Endothelial cell of umbilical vein (primary cell): Measurements from ENCODE around the gene ST8SIA1. TPM values are rescaled to one million over a fixed set of nuclear protein-coding genes. Genes with fewer than 3 reads are reported as not detected.

ENCODE experiments used
- BruUV-seq: library from RNA; stranded (reverse); fragments of 400-500 nt; replicated peaks from 2 replicates; lab custom pipeline; 2021; lab: Mats Ljungman, UMichigan
- CTCF ChIA-PET: fragments of 300-600, 350-600 bp; sonication (Branson Sonifier 250); formaldehyde crosslinking; loops from one replicate; lab custom pipeline; 2021; ENCODE audit warnings: antibody characterized with exemption, inconsistent platforms; lab: Charles Lee
- POLR2A ChIA-PET: fragments of 300-600, 350-600 bp; sonication (Branson Sonifier 250); formaldehyde crosslinking; loops from one replicate; lab custom pipeline; 2021; ENCODE audit warnings: antibody characterized with exemption, inconsistent platforms; lab: Charles Lee
- DNase-seq: peaks from one replicate; pipeline ENCODE4 v3.0.0-alpha.2; 2011; ENCODE audit warnings: low read depth, low spot score
- FAIRE-seq: peaks from 2 replicates; lab custom pipeline; 2011; peaks lifted over from hg19 to GRCh38; lab: Jason Lieb, UNC
- H2AFZ ChIP-seq: 2 replicates; pipeline ENCODE4 v1.6.0; 2012; ENCODE audit warnings: low read depth, low read length, control low read depth, inconsistent platforms
- H3K27ac ChIP-seq: 2 replicates; pipeline ENCODE4 v1.5.1; 2011; ENCODE audit warnings: low read depth, mild to moderate bottlenecking, control low read depth, low read length, moderate library complexity; ENCODE audit not compliant: insufficient read depth
- H3K27me3 ChIP-seq, 2 experiments: 2 replicates each; pipeline versions ENCODE4 v1.6.0 to v1.6.1; 2011; ENCODE audit warnings: low read length in 2 of 2, mixed read lengths in 1 of 2; ENCODE audit not compliant: control insufficient read depth in 2 of 2, insufficient read depth in 2 of 2
- H3K36me3 ChIP-seq, 2 experiments: 2 replicates in 1 of 2; 3 replicates in 1 of 2; pipeline ENCODE4 v1.5.1; 2011; ENCODE audit warnings: low read length in 2 of 2, mild to moderate bottlenecking in 1 of 2, moderate library complexity in 1 of 2; ENCODE audit not compliant: control insufficient read depth in 2 of 2, insufficient read depth in 2 of 2; ENCODE audit errors: extremely low read depth in 1 of 2
- H3K4me1 ChIP-seq: 3 replicates; pipeline ENCODE4 v1.5.1; 2011; ENCODE audit warnings: mild to moderate bottlenecking, low read length; ENCODE audit not compliant: control insufficient read depth, insufficient read depth; ENCODE audit errors: extremely low read depth
- H3K4me2 ChIP-seq: 2 replicates; pipeline ENCODE4 v1.6.1; 2011; ENCODE audit warnings: low read length, control low read depth, mixed read lengths; ENCODE audit not compliant: insufficient read depth
- H3K4me3 ChIP-seq, 3 experiments: fragments of 200-600 bp in 1 of 3; sonication (generic), shearing (Covaris generic) in 1 of 3; replicated peaks in 1 of 3; 2 replicates each; pipeline ENCODE4 v1.5.1; 2011 to 2016; ENCODE audit warnings: control low read depth in 3 of 3, low read length in 3 of 3, mild to moderate bottlenecking in 2 of 3, inconsistent platforms in 1 of 3, low read depth in 1 of 3, moderate library complexity in 1 of 3; ENCODE audit not compliant: insufficient read depth in 1 of 3
- H3K79me2 ChIP-seq: 2 replicates; pipeline ENCODE4 v1.6.0; 2012; ENCODE audit warnings: low read length, inconsistent platforms; ENCODE audit not compliant: control insufficient read depth, insufficient read depth
- H3K9ac ChIP-seq: replicated peaks from 2 replicates; pipeline ENCODE3; 2011; ENCODE audit warnings: low read length, control low read depth; ENCODE audit not compliant: insufficient read depth; ENCODE audit errors: extremely low read depth
- H3K9me1 ChIP-seq: replicated peaks from 3 replicates; pipeline ENCODE4 v1.6.0; 2011; ENCODE audit warnings: mild to moderate bottlenecking, low read length; ENCODE audit not compliant: control insufficient read depth, insufficient read depth; ENCODE audit errors: extremely low read depth
- H3K9me3 ChIP-seq: replicated peaks from 2 replicates; pipeline ENCODE4 v1.5.1; 2012; ENCODE audit warnings: low read length, inconsistent platforms; ENCODE audit not compliant: control insufficient read depth, insufficient read depth
- H4K20me1 ChIP-seq: replicated peaks from 2 replicates; pipeline ENCODE3; 2011; ENCODE audit warnings: mild to moderate bottlenecking, low read length; ENCODE audit not compliant: control insufficient read depth, insufficient read depth; ENCODE audit errors: extremely low read depth
- EZH2 ChIP-seq: IDR thresholded peaks from 2 replicates; pipeline ENCODE4 v1.6.1; 2012; ENCODE audit warnings: borderline replicate concordance, low read depth, mild to moderate bottlenecking, moderate library complexity, low read length, inconsistent platforms; ENCODE audit not compliant: severe bottlenecking
- FOS ChIP-seq: IDR thresholded peaks from 2 replicates; pipeline ENCODE4 v1.6.1; 2011; ENCODE audit warnings: mild to moderate bottlenecking, low read length, moderate library complexity, borderline replicate concordance; ENCODE audit not compliant: insufficient read depth
- GATA2 ChIP-seq: IDR thresholded peaks from 2 replicates; pipeline ENCODE4 v1.7.0; 2011; ENCODE audit warnings: low read depth, mild to moderate bottlenecking, moderate library complexity, mixed read lengths, low read length; ENCODE audit not compliant: insufficient read length, insufficient read depth
- JUN ChIP-seq: IDR thresholded peaks from 2 replicates; pipeline ENCODE4 v1.6.1; 2011; ENCODE audit warnings: borderline replicate concordance, low read depth; ENCODE audit not compliant: insufficient read length, insufficient read depth
- MYC ChIP-seq: IDR thresholded peaks from one replicate; pipeline ENCODE4 v1.6.1; 2011; ENCODE audit warnings: mild to moderate bottlenecking, low read depth, low read length
- POLR2A ChIP-seq: IDR thresholded peaks from 2 replicates; pipeline ENCODE4 v1.6.1; 2012; ENCODE audit warnings: low read depth, mild to moderate bottlenecking, control low read depth, low read length
- POLR2AphosphoS5 ChIP-seq: IDR thresholded peaks from 2 replicates; pipeline ENCODE4 v1.6.1; 2012; ENCODE audit warnings: low read depth, mild to moderate bottlenecking, control low read depth, low read length, moderate library complexity; ENCODE audit not compliant: insufficient read depth
- dilution Hi-C: fragments of 300-500 bp; cut with MboI; formaldehyde crosslinking; loops from one replicate; pipeline ENCODE4 v1.15.0; 2019; ENCODE audit warnings: low sequenced_read_pairs; ENCODE audit not compliant: extremely low pct_ligation_motif_present
- intact Hi-C: fragments of 100-400 bp; cut with micrococcal nuclease; formaldehyde crosslinking; loops from one replicate; pipeline ENCODE4 v1.10.0; 2022
- polyA plus RNA-seq, 4 experiments: library from polyadenylated mRNA; depleted of rRNA in 3 of 4; stranded (reverse) in 3 of 4; unstranded in 1 of 4; fragments of >200 nt; gene quantifications; 2 replicates each; pipeline versions ENCODE4 v1.2.1 to v1.2.3, GENCODE V29; 2011 to 2012; ENCODE audit warnings: missing spikeins in 1 of 4
- total RNA-seq: library from RNA; stranded (reverse); gene quantifications from 2 replicates; pipeline ENCODE4 v1.2.3, GENCODE V29; 2021
- TF ChIP-seq, protein P1 (sequence below): IDR thresholded peaks from 2 replicates; pipeline ENCODE4 v1.6.1; 2011; ENCODE audit not compliant: insufficient read depth, insufficient read length
- TF ChIP-seq, protein P2 (sequence below), 2 donors: IDR thresholded peaks; 1 replicate in 1 of 2; 2 replicates in 1 of 2; pipeline ENCODE4 v1.5.1; 2011; ENCODE audit warnings: low read length in 2 of 2, mild to moderate bottlenecking in 2 of 2, moderate library complexity in 2 of 2, control low read depth in 1 of 2, inconsistent platforms in 1 of 2, low read depth in 1 of 2; ENCODE audit not compliant: insufficient read depth in 1 of 2; ENCODE audit errors: extremely low read depth in 1 of 2

Gene ST8SIA1
- total and polyA plus RNA-seq, 2 donors (not counting 3 experiments of a cell fraction or from before 2014, with no cell fraction given): not detected

DNA sequence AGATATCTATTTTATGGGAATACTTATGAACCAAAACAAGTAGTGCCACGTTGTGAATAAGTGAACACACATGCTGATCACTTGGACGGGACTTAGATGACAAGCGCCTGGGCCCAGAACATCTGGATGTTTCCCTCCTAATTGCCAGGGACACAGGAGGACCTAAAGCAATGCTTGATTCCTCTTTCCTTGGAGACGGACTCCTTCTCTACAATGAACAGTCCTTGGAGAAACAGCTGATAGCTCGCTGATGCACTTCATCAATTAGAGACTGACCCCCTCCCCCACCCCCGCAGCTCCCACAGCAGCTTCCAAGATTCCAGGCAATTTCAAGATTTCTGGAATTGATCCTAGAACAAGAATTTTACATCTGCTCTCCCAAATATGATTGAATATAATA lies 86.4 kb downstream of the ST8SIA1 start:
- CTCF ChIA-PET: no interaction called here
- H4K20me1 ChIP-seq: no peaks in the 10 kb centered on the region
- peaks cover 4 to 9% of the 10 kb centered on the region in 2 experiments for H3K27me3 ChIP-seq
- no peaks in the 10 kb centered on the region for H3K9me1 ChIP-seq
- no TSS peak for BruUV-seq
- FAIRE-seq (no peak), DNase-seq (no peak)
- H3K79me2 ChIP-seq: no peaks in the 10 kb centered on the region
- H3K36me3 ChIP-seq: no peaks in the 10 kb centered on the region
- no peak overlapping the region for H3K4me3 ChIP-seq
- dilution Hi-C loops: no loop called here
- intact Hi-C loops: no loop called here
- H3K27ac ChIP-seq: no peak overlapping the region
- no peaks in the 10 kb centered on the region for H3K4me1 ChIP-seq
- TF ChIP-seq POLR2AphosphoS5: no peak
- TF ChIP-seq JUN: no peak
- TF ChIP-seq GATA2: no peak
- no peak for TF ChIP-seq FOS
- no peak for TF ChIP-seq MYC
- no peak for TF ChIP-seq EZH2
- no peak for TF ChIP-seq POLR2A
- TF ChIP-seq, protein P1, sequence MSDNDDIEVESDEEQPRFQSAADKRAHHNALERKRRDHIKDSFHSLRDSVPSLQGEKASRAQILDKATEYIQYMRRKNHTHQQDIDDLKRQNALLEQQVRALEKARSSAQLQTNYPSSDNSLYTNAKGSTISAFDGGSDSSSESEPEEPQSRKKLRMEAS: no peak
- TF ChIP-seq, protein P2, sequence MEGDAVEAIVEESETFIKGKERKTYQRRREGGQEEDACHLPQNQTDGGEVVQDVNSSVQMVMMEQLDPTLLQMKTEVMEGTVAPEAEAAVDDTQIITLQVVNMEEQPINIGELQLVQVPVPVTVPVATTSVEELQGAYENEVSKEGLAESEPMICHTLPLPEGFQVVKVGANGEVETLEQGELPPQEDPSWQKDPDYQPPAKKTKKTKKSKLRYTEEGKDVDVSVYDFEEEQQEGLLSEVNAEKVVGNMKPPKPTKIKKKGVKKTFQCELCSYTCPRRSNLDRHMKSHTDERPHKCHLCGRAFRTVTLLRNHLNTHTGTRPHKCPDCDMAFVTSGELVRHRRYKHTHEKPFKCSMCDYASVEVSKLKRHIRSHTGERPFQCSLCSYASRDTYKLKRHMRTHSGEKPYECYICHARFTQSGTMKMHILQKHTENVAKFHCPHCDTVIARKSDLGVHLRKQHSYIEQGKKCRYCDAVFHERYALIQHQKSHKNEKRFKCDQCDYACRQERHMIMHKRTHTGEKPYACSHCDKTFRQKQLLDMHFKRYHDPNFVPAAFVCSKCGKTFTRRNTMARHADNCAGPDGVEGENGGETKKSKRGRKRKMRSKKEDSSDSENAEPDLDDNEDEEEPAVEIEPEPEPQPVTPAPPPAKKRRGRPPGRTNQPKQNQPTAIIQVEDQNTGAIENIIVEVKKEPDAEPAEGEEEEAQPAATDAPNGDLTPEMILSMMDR (IDR thresholded peaks at IDR 0.05; ENCODE audit: extremely low read depth in 1 of 2, insufficient read depth in 1 of 2, low read depth in 1 of 2, low read length in 2 of 2): no peak
- H3K9ac ChIP-seq: no peak overlapping the region
- H3K4me2 ChIP-seq: no peak overlapping the region
- no peaks in the 10 kb centered on the region for H3K9me3 ChIP-seq
- POLR2A ChIA-PET: no interaction called here
- H2AFZ ChIP-seq: no peak overlapping the region
